Stimulated activated CD8-positive, alpha-beta memory T cell treated with anti-CD3 and anti-CD28 coated beads, Interleukin-7, amount 100 ng/mL, for 1 hour (primary cell): ENCODE results near the gene GMEB2.
"Not testable (repeated sequence)": the region's sequence is repeated elsewhere in the genome, so short reads cannot be mapped to it uniquely, and the experiment has no call there.

Experiments
- DNase-seq, 2 donors: peaks; one replicate each; pipeline ENCODE4 v3.0.0-alpha.2; 2020; ENCODE audit warnings: low read depth in 2 of 2

Gene GMEB2

GRCh38 chr20:63657260-63657936 is 30.5 kb upstream of the GMEB2 start:
- no peak for DNase-seq

GRCh38 chr20:63656451-63656850 is 29.6 kb upstream of the GMEB2 start:
- DNase-seq: no peak

- DNase-seq: no peak
Observed at GRCh38 chr20:63655249-63655648, 28.3 kb upstream of the GMEB2 start.

GRCh38 chr20:63653974-63654668 is 27.2 kb upstream of the GMEB2 start:
- DNase-seq: no peak

GRCh38 chr20:63653041-63653973 is 26.4 kb upstream of the GMEB2 start, which contains the start of gene STMN3:
STMN3 (minus strand) TSS chr20:63653424; CDS start chr20:63653345, 79 bp downstream.
- peak in 1 of 2 donors; percentile 45 for DNase-seq

- no peak for DNase-seq
Observed at GRCh38 chr20:63652192-63652980, 25.5 kb upstream of the GMEB2 start.

- DNase-seq: no peak
Observed at GRCh38 chr20:63651942-63652191, 25.0 kb upstream of the GMEB2 start.

DNA sequence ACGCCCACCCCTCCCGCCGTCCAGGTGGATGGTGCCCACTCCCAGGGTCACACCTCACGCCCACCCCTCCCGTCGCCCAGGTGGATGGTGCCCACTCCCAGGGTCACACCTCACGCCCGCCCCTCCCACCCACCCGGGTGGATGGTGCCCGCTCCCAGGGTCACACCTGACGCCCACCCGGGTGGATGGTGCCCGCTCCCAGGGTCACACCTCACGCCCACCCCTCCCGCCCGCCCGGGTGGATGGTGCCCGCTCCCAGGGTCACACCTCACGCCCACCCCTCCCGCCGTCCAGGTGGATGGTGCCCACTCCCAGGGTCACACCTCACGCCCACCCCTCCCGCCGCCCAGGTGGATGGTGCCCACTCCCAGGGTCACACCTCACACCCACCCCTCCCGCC is 23.6 kb upstream of the GMEB2 start:
- not testable (repeated sequence) for DNase-seq

GRCh38 chr20:63648895-63649589 is 22.1 kb upstream of the GMEB2 start:
- DNase-seq: no peak

GRCh38 chr20:63648190-63648589 is 21.3 kb upstream of the GMEB2 start:
- no peak for DNase-seq

GRCh38 chr20:63645218-63645617 is 18.3 kb upstream of the GMEB2 start:
- no peak for DNase-seq

GRCh38 chr20:63643946-63644345 is 17.0 kb upstream of the GMEB2 start:
- no peak for DNase-seq

DNA sequence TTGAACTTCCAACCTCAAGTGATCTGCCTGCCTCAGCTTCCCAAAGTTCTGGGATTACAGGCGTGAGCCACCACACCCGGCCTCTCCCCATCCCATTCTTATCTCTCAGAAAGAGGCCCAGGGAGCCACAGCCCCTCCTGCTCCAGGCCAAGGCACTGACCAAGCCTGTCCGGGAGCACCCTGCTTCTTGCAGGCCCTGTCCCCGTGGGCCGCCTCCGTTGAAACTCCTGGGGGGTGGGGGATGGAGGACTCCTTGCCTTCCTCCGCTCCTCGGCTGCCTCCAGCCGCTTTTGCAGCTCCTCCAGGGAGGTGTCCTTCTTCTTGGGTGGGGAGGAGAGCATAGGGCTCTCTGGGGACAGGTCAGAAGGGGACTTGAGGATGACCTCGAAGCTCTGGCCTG is 16.6 kb upstream of the GMEB2 start:
- no peak for DNase-seq

GRCh38 chr20:63642527-63643247 is 15.8 kb upstream of the GMEB2 start:
- DNase-seq: no peak

GRCh38 chr20:63641792-63642523 is 15.1 kb upstream of the GMEB2 start:
- peak; percentile 94 to 95 for DNase-seq

DNA sequence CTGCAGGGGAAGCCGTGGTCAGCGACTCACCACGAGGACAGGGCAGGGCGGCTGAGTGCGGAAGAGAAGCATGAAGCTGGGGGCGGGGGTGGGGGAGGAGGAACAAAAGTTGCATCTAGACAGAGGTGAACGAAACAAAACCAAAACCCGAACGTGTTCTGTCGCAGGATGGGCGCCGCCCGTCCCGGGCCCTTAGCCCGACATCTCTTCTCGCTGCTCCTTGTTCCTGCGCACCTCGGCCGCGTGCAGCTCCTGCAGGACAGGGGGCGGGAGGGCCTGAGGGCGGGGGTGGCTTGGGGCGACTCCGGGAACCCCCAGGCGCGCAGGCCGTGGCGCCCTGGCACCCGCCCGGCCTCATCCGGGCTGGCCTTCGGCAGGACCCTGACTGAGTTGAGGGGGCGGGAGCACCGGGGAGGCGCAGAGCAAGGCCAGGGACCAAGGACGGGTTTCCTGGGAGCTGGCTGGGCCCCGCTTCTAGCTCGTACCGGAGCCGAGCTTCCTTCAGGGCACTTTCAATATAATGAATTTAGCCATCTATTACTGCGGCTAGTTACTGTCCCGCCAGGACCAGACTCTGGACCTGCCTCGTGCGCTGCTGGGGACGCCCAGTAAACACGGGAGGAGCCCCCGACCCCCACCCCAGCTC is 14.4 kb upstream of the GMEB2 start:
- no peak for DNase-seq

GRCh38 chr20:63640686-63641085 is 13.8 kb upstream of the GMEB2 start:
- DNase-seq: not testable (repeated sequence)

GRCh38 chr20:63640086-63640485 is 13.2 kb upstream of the GMEB2 start:
- DNase-seq: no peak
